Stimulated activated CD8-positive, alpha-beta memory T cell treated with anti-CD3 and anti-CD28 coated beads, Interleukin-7, amount 100 ng/mL, for 24 hours (primary cell): ENCODE data around the gene P3H2.

Experiments
- DNase-seq: peaks from one replicate; pipeline ENCODE4 v3.0.0-alpha.2; 2020; ENCODE audit warnings: low read depth

Gene P3H2

DNA sequence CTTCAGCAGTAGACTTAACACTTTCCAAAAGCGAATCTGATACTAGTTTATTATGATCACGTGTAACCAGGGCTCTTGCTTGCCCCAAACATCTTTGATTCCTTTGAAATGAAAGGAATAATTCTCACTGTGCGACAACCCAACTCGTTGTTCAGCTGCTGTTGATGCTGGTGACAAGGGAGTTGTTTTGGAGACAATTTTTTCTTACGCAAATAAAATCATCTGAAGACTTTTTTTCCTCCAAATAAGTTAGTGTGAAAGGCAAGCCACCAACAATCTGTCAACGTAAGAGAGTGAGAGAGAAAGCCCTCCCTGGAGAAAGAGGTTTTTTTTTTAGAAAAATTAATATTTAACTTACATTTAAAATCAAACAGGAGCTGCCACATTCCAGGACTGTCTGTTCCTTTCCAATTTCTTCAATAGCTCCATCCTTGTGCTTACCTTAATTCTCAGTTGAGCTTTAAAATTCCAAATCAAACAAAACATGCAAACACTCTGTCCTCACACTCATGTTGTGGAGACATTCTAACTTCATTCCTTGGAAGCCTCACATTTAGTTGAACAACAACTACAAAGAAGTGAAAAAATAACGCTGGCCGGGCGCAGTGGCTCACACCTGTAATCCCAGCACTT lies 4.9 kb upstream of the P3H2 start:
- DNase-seq, result no peak

DNA sequence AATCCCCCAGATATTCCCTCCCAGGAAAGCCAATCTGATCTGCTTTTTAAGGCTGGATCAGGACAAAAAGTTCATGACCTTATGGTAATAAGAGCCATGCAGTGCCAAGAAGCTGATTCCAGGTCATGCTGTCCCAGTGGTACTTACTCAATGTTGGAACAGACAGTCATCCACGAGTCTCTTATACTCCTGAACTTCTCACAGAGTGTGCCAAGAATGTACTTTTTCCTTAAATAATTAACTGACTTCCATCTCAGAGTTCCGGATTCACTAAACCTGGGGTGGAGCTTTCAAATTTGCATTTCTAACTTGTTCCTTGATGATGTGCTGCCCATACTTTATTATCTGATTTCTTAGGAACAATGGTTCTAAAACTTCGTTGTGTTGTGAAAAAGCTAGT lies 3.4 kb upstream of the P3H2 start:
- DNase-seq, result no peak

DNA sequence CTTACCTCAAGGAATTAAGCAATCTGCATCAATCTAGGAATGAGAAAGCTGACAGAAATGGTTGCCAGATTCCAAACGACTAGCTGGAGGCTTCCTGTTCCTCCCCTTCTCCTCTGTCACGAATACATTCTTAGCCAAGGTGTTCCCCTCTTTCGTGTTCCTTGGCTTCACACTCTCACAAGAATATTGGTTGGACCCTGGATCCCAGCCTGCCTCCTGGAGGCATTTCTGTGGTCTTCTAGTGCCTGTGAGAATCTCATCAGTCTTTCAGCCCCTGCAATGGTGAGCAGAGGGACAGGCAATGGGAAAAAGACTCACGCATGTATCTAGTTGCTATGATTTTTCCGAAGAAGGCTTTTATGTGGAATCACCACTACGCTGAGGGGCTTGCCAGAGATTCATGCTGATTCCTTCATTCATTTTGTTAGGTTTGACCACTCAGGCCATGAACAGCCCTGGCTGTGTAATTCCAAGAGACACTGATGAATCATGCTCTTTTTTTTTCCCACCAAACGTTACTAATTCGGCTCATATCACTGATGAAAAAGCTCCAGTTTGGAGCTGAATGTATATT lies 1.6 kb upstream of the P3H2 start:
- DNase-seq, result no peak

DNA sequence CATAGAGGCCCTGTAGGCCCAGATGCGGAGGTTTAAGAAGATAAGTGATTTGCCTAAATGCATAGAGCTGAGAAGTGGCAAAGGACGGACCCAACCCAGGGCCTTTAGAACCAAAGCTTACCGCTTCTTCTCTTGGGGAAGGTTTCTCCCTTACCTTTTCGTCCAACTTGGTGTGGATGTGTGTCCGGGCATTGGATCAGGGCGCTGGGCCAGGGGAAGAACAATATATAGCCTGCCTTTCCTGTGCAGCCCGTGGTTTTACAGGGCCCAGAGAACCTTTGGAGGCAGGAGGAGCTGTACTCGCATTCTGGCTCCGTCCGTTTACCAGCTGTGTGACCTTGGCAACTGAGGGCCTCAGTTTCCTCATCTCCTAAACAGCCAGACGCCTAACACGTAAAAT lies 686 bp upstream of the P3H2 start:
- DNase-seq, result no peak

DNA sequence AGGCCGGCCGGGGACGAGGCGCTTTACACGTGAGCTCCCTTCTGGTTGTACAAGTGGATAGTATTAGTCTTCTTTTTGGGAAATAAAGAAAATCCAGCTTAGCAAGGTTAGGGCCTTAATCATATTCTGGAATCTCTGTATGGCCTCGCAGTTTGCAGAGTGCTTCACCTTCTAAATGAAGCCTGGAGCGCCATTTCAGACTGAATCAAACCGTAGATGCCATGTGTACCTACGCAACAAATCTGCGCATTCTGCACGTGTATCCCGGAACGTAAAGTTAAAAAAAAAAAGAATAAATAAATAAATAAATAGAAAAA lies 322 bp upstream of the P3H2 start:
- no peak for DNase-seq

DNA sequence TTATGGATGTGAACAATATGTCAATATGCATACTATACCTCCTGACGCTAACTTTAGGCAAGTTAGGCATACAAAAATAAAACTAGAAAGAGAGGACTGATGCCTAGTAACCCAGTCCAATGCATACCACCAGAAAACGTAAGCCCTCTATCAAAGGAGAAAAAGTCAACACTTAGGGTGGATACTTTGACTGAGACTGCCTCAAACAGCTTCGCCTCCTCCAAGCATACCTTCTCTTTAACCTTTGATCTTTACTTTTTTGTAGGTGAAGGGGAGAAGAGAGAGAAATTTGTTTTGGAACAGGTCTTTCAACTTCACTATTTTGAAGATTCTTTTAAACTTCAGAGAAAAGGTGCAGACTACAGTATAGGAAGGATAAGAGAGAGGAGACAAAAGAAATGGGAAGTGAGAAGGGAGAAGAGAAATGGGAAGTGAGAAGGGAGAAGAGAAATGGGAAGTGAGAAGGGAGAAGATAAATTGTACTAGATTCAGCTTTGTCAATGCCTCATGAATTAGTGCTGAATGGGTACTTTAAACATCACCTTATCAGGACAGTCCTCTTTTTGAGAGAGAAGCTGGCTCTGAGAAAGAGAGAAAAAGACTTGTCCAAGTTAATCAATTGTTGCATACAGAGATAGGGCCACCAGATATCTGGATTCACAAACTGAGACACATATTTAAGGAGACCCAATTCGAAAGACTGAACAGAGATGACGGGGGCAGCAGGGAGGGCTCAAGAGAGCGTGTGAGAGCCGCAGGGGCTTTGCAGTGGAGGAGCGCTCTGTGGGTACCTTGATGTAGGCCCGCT lies 1.0 kb downstream of the P3H2 start:
- DNase-seq, result no peak

DNA sequence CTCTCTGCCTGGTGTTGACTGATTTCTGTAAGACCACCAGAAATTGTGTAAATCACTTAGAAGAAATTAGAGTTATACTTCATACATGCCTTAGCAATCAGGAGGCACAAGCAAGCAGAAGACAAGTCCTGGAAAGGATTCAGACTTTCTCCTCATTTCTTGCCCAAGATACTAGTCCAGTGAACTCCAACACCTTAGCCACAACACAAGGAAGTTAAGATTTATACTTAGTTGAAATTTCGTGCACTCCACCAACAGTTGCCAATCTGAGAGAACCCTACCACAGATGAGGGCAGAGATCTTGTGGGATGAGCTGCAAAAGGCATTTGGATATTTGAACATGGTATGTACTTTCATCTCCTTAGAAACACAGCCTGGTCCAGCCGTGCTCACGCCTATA lies 2.3 kb downstream of the P3H2 start:
- no peak for DNase-seq

DNA sequence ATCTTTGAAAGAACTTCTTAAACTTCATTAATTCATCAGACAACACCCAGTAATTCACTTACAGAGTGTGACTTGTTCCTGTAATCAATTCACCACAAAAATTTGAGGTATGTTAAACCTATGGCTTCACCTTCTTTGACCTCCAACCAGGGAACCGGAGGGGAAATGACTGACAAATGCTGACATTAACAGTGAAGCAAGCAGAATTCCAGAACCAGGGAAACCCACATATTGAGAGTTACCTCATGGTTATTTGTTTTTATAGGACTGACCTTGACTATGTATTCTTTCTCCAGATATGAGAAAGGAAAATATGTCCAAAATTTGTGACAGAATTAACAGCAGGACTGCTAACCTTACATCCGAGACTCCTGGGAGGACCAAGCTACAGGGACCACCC lies 2.7 kb downstream of the P3H2 start:
- DNase-seq, result no peak

DNA sequence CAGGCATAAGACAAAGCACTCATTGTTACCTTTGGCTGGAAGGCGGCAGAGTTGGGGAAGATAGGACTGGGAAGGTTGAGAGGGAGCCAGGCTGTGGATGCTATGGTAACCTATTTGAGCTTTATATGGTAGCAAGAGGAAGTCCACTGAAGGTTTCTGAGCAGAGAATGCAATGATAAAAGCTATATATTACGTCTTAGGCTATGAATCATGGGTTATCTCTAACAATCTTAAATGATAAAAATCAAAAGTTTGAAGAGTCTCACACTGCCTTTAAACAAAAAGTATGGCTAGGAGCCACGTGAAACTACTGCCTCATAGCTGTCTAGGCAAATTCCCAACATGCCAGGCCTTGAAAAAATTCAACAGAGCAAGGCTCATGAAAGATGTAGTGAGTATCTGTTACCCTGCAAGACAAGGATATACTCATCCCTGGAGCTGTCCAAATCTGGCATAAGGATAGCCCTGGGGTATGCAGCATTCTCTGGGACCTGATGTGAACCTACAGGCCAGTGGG lies 4.1 kb downstream of the P3H2 start:
- no peak for DNase-seq

DNA sequence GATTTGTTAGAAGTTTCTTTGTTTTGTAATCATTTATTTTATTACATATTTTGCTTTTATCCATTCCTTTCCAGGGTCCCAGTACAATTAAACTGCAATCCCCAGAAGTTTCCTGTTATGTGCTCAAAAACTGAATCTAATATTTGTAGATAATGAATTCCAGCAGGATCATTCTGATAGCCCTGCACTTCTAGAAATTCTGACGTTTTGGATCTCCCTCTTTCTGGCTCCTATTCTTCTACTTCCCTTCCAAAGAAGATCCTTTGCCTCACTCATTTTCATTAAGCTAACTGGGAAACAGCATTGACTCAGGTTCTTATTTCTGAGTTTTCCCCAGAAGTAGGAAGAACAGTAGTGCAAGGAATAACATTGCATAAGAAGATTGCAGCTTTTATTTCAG lies 9.9 kb downstream of the P3H2 start:
- no peak for DNase-seq

DNA sequence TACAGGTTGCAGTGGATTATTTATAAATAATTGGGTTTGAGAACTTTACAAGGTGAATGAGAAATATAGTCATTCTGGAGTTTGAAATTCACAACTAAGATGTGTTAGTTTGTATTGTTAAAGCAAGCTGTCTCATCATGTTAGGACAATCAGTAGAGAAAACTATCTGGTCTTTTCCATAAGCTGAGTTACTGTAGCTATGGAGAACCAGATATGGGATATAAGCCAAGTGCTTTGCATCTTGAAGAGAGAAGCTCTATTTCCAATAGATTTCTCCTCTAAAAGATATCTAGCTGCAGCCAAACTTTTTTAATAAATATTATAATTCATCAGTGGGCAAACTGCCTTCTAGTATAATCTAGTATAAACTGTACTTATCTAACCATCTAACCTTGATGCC lies 11.3 kb downstream of the P3H2 start:
- DNase-seq, result no peak

DNA sequence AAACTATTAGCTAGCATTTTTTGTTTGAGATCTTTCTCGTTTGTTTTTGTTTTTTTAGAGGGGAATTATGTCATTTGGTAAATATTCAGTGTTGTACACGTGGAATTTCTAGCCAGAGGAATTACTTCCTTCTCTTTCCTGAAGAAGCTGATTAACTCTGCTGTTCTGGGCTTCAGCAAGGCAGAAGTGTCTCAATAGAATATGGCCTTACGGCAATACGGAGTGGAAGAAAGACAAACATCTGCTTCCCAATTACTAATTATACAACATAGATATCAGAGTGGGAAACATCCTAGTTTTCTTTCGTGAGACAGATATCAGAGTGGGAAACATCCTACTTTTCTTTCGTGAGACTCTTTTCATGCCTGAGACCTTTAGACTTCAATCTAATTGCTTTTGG lies 11.9 kb downstream of the P3H2 start:
- no peak for DNase-seq

DNA sequence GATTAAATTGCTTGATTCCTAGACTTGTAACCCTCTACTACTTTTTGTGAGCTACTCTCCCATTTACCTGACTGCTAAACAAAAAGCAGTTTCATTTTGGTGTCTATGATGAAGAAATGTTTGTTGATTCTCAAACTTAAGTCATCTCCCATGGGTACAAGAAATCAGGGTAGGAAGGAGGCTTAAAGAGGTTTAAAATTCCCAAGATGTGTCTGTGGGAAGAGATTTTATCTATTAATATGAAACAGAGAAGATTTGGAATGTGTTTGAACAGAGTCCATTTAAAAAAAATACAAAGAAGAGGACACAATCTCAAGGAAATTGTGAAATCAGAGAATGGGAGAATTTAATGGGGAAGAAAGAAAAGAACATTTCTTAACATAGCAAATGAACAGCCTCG lies 14.8 kb downstream of the P3H2 start:
- DNase-seq, result no peak

DNA sequence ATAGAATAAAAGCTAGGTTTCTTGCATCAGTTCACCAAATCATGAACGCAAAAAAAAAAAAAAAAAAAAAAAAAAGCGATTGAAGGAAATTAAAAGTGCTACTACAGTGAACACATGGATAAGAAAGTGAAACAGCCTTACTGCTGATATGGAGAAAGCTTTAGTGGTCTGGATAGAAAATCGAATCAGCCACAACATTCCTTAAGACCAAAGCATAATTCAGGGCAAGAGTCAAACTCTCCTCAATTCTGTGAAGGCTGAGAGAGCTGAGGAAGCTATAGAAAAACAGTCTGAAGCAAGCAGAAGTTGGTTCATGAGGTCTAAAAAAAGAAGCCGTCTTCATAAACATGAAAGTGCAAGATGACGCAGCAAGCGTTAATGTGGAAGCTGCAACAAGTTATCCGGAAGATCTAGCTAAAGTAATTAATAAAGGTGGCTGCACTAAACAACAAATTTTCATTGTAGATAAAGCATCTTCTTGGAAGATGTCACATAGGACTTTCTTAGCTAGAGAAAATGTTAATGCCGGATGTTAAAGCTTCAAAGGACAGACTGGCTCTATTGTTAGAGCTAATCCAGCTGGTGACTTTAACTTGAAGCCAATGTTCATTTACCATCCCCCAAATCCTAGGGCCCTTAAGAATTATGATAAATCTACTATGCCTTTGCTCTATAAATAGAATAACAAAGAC lies 19.2 kb downstream of the P3H2 start:
- DNase-seq, result no peak

DNA sequence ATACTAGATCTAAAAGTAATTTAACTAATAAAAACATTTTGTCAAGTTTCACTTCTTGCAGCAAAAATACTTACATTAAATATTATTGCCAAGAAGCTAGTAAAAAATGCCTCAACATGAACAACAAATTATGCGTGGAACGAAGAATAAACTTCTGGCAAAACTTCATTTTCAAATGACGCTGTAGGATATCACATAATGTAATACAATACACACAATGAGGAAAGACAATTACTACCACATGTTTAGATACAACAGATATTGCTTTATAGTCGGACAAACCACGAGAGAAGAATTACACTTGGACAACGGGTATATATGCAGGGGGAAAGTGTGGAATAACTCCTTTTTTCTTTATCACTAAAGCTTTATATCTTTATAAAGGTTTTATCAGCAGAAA lies 21.6 kb downstream of the P3H2 start:
- DNase-seq, result no peak

DNA sequence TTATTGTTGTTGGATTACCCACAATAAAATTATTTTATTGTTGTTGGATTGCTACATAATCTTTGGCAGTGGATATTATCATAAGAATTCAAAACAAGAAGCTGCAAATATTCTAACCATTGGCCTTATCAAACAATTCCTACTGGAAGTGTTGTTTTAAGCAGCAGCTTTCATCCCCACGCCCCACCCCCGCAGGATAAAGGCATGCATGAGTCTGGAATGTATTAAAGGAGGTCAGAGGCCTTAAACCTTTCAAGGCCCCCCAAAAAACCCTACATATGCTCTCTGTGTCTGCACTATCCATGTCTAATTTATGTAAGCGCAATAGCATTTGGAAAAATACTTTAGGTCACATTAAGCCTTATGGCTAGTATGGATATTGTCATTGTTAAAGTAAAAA lies 23.1 kb downstream of the P3H2 start:
- no peak for DNase-seq

DNA sequence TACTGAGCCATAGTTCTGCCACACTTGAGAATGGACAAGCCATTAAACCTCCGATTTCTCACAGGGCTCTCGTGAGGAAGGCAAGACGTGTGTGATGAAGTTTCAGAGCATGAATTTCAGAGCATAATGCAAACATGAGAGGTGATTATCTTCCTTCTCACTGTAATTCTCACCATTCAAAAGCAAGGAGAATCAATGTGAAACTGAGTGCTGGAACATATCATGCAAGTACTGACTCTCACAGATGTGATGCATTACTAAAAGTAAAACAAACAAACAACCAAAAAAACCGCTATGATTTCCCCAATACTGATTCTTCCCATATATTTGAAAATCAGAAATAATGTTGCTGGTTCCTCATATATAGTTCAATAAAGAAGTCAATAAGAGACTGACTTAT lies 23.7 kb downstream of the P3H2 start:
- no peak for DNase-seq

DNA sequence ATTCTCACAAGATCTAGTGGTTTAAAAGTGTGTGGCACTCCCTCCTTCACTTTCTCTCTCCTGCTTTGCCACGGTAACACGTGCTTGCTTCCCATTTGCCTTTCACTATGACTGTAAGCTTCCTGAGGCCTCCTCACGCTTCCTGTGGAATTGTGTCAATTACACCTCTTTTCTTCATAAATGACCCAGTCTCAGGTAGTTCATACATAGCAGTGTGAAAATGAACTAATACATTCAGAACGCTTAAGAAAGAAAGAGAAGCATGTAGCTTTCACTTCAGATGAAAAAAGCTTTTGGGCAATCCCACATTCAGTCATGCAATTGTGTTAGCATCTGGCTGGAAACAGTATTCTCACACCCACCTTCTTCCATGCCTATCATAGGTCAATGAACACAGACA lies 24.4 kb downstream of the P3H2 start:
- DNase-seq, result no peak

DNA sequence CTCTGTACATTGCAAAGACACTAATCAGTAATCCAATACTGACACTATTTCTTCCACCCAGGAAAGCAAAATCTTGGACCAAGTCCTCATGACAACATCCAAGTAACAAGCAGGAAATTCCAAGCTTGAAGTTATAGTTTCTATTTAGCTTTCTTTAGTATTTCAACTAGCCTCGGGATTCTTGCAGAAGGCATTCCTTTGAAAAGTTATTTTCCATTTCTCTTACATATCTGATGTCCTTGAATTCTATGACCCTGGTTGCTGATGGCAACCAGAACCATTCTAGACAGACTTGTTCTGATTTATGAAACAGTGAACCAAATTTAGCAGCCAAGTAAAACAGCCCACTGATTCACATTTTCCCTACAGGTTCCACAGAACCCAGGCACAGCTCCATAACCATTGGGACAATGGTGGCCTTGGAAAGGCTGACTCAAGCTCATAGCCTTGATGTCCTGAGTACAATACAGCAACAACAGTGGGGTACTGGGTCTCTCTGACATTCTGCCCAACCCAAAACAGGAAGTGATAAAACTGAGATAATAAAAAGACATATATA lies 26.5 kb downstream of the P3H2 start:
- no peak for DNase-seq

DNA sequence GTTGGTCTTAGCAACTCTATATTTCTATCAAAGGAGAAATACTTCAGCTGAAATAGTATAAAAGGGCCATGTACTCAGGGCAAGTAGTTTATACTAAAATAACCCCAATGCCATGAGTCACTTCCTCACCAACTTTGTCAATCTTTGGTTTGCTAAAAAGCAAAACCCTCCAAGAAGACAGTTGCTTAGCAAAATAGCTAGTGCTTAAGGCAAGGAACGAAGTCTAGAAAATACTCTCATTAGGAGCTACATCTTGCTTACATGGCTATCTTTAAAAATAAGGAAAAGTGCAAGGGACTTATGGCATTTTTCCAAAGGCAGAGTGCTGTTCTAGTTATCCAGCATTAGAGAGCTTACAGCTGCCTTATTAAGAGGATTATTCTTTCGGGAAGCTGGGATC lies 28.4 kb downstream of the P3H2 start:
- no peak for DNase-seq

DNA sequence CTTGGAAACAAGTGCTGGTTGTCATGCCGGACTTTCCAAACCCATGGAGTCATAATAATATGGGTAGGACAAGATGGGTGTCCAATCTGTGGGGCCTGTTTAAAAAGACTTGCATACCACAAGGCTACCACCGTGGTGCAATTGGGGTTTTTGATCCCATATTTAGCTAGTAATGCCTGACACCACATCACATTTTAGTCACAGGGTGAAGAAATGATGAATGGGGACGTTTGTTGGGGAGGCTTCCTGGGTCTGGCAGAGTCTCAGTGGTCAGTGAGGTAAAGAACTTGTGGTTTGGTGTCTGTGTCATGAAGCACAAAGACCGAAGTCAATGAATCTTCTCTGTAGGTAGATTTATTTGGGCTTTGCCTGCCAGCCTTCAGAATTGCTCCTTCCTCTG lies 31.0 kb downstream of the P3H2 start:
- DNase-seq, result no peak

DNA sequence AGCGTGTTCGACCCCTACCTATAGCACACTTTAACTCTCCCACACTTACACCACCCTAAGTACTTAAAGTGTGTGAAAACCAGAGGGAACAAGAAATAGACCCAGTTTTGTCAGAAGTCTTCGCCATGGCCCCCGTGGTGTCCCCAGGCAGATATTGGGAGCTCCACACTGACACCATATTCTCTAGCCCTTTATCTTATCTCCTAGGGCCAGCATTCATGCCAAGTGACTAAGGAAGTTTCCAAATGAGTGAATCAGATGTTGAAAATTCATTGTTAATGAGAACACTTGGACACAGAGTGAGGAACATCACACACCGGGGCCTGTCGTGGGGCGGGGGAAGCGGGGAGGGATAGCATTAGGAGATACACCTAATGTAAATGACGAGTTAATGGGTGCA lies 31.8 kb downstream of the P3H2 start:
- no peak for DNase-seq

DNA sequence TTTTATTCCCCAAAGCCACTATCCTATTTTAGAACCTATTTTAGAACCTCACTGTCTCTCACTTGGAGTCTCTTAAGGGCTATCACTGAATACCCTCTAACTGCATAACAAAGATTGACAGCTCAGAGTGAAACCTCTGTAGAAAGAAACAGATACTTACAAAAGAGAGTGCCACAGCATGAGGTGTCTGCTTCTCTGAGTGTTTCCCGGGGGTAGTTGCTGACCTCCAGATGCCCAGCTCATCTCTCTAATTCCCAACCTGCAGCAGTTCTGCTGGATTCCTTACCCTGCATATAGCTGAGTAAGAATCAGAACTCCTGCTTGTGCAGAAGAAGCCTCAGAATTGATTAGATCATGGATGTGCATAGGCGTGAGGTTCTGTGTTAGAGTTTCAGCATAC lies 34.5 kb downstream of the P3H2 start:
- no peak for DNase-seq
